Common myeloid progenitor, CD34-positive (primary cell): ENCODE results near the gene PAMR1.
"Not testable (repeated sequence)": the region's sequence is repeated elsewhere in the genome, so short reads cannot be mapped to it uniquely, and the experiment has no call there.

Experiments used
- CTCF ChIA-PET: fragments of 350-600 bp; sonication (Branson Sonifier 250); formaldehyde crosslinking; loops from one replicate; lab custom pipeline; 2021; ENCODE audit warnings: antibody characterized with exemption; lab: Charles Lee
- POLR2A ChIA-PET: fragments of 350-600 bp; sonication (Branson Sonifier 250); formaldehyde crosslinking; loops from one replicate; lab custom pipeline; 2021; ENCODE audit warnings: antibody characterized with exemption; lab: Charles Lee
- DNase-seq, 3 donors: peaks; one replicate each; pipeline versions ENCODE4 v3.0.0 to v3.0.0-alpha.2; 2013
- H3K27ac ChIP-seq, 2 experiments: 1 replicate in 1 of 2; 2 replicates in 1 of 2; pipeline ENCODE4 v1.7.0; 2013; ENCODE audit warnings: inconsistent platforms in 2 of 2, low read length in 2 of 2, mild to moderate bottlenecking in 2 of 2, low read depth in 1 of 2, moderate library complexity in 1 of 2; ENCODE audit not compliant: severe bottlenecking in 2 of 2, insufficient read depth in 1 of 2, poor library complexity in 1 of 2
- H3K27me3 ChIP-seq, 5 experiments: replicated peaks in 2 of 5; 1 replicate in 3 of 5; 2 replicates in 2 of 5; pipeline versions ENCODE4 v1.6.1 to v1.7.0; 2013; ENCODE audit warnings: low read length in 4 of 5, mild to moderate bottlenecking in 2 of 5, moderate library complexity in 2 of 5, inconsistent platforms in 1 of 5; ENCODE audit not compliant: insufficient read depth in 5 of 5, control insufficient read depth in 4 of 5
- H3K36me3 ChIP-seq, 4 experiments: 1 replicate in 2 of 4; 2 replicates in 2 of 4; pipeline versions ENCODE4 v1.6.1 to v1.7.0; 2013; ENCODE audit warnings: low read length in 3 of 4, control low read depth in 1 of 4, mild to moderate bottlenecking in 1 of 4; ENCODE audit not compliant: control insufficient read depth in 4 of 4, insufficient read depth in 4 of 4
- H3K4me1 ChIP-seq, 4 experiments: 1 replicate in 3 of 4; 2 replicates in 1 of 4; pipeline versions ENCODE4 v1.6.1 to v1.7.1; 2013; ENCODE audit warnings: low read length in 3 of 4, mild to moderate bottlenecking in 3 of 4, control low read depth in 1 of 4, inconsistent platforms in 1 of 4, moderate library complexity in 1 of 4; ENCODE audit not compliant: control insufficient read depth in 4 of 4, insufficient read depth in 4 of 4; ENCODE audit errors: control extremely low read depth in 1 of 4
- H3K4me3 ChIP-seq, 7 experiments: 1 replicate in 4 of 7; 2 replicates in 3 of 7; pipeline versions ENCODE4 v1.5.1 to v1.7.0; 2013; ENCODE audit warnings: mild to moderate bottlenecking in 7 of 7, low read length in 6 of 7, moderate library complexity in 6 of 7, inconsistent platforms in 2 of 7, low read depth in 2 of 7, control low read depth in 1 of 7; ENCODE audit not compliant: insufficient read depth in 4 of 7, control insufficient read depth in 1 of 7; ENCODE audit errors: extremely low read depth in 1 of 7
- H3K9me3 ChIP-seq, 5 experiments: 1 replicate in 4 of 5; 2 replicates in 1 of 5; pipeline versions ENCODE4 v1.6.1 to v1.7.1; 2013; ENCODE audit warnings: low read length in 4 of 5, mild to moderate bottlenecking in 2 of 5, inconsistent platforms in 1 of 5, low read depth in 1 of 5, moderate library complexity in 1 of 5; ENCODE audit not compliant: control insufficient read depth in 4 of 5, insufficient read depth in 2 of 5; ENCODE audit errors: control extremely low read depth in 1 of 5
- WGBS: methylation state at CpG from one replicate; pipeline ENCODE4 v1.1.5; 2013; ENCODE audit not compliant: insufficient coverage; 5-methylcytosine and 5-hydroxymethylcytosine counted together

Gene PAMR1

DNA sequence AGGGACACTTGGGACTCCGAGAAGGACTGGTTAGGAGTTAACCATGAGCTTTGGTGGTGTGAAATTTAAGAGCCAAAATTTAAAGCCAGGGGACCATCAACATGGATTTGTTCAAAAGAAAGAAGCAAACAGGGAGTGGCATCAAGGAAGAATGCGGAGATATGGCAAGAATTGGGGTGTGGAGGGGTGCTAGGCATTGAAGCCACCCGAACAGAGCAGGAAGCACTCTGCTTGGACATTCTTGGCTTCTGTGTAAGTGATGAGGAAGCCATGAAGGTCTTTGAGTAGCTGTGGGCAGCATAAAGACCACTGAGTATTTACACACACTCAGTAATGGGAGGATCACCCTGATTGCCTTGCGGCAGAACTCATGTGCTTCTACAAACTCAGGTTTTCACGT is 27.2 kb upstream of the PAMR1 start:
- POLR2A ChIA-PET = no interaction called here
- Histone ChIP-seq H3K27ac (no peak overlapping the region), H3K9me3 (no peaks in the 10 kb centered on the region), H3K36me3 (no peaks in the 10 kb centered on the region), H3K4me1 (no peaks in the 10 kb centered on the region), H3K27me3 (no peaks in the 10 kb centered on the region), H3K4me3 (no peak overlapping the region)
- no peak for DNase-seq
- CTCF ChIA-PET = no interaction called here
- WGBS = 100% methylated on average over 3 of the region's 5 CpGs

DNA sequence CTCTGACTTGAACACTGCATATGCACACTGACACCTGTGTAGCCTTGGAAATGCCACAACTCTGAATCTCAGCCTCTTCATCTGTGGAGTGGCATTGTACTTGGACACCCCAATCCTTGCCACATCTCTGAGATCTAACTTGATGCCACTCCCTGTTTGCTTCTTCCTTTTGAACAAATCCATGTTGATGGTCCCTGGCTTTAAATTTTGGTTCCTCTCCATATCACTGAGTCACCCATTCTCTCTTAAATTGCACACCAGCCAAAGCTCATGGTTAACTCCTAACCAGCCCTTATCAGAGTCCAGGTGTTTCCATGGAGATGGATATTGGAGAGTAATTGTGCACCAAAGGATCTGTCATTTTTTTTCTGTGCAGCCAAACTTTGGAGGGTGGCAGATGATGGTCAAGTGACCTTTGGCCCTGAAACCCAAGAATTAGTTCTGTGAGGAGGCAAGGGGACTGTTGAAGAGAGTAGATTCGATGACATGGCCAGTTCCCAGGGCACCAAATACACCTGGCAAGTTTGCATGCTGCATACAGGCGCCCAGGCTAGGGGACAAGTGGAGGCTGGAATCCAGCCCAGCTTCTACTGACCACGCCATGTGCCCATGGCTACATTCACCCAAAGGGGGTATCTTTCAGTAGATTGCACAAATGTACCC is 25.1 kb upstream of the PAMR1 start:
- Histone ChIP-seq H3K4me1 (no peaks in the 10 kb centered on the region), H3K27me3 (no peaks in the 10 kb centered on the region), H3K9me3 (no peaks in the 10 kb centered on the region), H3K4me3 (no peak overlapping the region), H3K36me3 (no peaks in the 10 kb centered on the region), H3K27ac (no peak overlapping the region)
- POLR2A ChIA-PET = no interaction called here
- CTCF ChIA-PET = interaction anchor here (0.7 kb wide), 1 partner anchor 25 kb away, joined by 3 read pairs; the partner anchor contains the start of gene PAMR1
- 94% methylated on average over 2 of the region's 3 CpGs for WGBS
- no peak for DNase-seq

- H3K4me1 ChIP-seq = no peaks in the 10 kb centered on the region
- no peak for DNase-seq
Measured at GRCh38 chr11:35549787-35550186, 24.4 kb upstream of the PAMR1 start.

DNA sequence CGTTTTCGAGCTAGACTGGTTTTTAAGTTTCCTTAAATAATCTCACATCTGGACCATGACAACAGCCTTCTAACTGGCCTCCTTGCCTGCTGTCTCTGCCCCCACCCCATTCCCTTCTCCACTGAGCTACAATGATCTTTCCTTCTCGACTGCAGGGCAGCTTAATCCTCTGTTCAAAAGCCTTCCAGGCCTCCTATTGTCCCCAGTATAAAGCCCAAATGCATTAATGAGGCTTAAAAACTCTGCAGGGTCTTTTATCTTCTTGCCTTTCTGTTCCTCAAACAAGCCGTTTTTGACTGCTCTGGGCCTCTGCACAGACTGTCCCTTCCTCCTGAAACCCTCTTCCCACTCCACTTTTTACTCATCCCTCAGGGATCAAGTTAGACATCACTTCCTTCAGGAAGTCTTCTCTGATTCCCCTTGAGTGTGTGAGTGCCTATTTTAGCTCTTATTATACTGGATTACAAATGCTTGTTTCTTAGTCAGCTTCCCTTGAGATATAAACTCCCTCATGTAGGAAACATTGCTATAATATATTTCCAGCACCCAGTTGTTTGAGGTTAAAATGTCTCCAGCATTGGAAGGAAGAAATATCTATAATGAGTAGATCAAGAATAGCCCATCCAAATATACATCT is 23.6 kb upstream of the PAMR1 start:
- CTCF ChIA-PET = no interaction called here
- no peaks in the 10 kb centered on the region for H3K4me1 ChIP-seq
- 90% methylated on average over 3 of the region's 4 CpGs for WGBS
- no peaks in the 10 kb centered on the region for H3K36me3 ChIP-seq
- H3K27ac ChIP-seq = no peak overlapping the region
- H3K9me3 ChIP-seq = no peaks in the 10 kb centered on the region
- POLR2A ChIA-PET = no interaction called here
- no peaks in the 10 kb centered on the region for H3K27me3 ChIP-seq
- no peak overlapping the region for H3K4me3 ChIP-seq
- DNase-seq = no peak

More at GRCh38 chr11:35549787-35550186, 24.4 kb upstream of the PAMR1 start:
- Histone ChIP-seq H3K9me3 (no peaks in the 10 kb centered on the region), H3K27me3 (no peaks in the 10 kb centered on the region), H3K4me3 (no peak overlapping the region), H3K36me3 (no peaks in the 10 kb centered on the region), H3K27ac (no peak overlapping the region)
- ChIA-PET POLR2A (no interaction called here), CTCF (no interaction called here)
- WGBS = 94% methylated on average over 3 of the region's 3 CpGs

DNA sequence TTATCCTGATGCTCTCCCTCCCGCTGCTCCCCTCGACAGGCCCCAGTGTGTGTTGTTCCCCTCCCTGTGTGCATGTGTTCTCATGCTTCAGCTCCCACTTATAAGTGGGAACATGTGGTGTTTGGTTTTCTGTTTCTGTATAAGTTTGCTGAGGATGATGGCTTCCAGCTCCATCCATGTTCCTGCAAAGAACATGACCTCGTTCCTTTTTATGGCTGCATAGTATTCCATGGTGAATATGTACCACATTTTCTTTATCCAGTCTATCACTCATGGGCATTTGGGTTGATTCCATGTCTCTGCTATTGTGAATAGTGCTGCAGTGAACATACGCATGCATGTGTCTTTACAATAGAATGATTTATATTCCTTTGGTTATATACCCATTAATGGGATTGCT is 22.6 kb upstream of the PAMR1 start:
- H3K4me3 ChIP-seq, H3K9me3 ChIP-seq, CTCF ChIA-PET, DNase-seq, H3K36me3 ChIP-seq, H3K4me1 ChIP-seq, H3K27me3 ChIP-seq, POLR2A ChIA-PET, H3K27ac ChIP-seq: not testable (repeated sequence)
- no CpG with 5 or more reads among the region's 4 CpGs for WGBS

DNA sequence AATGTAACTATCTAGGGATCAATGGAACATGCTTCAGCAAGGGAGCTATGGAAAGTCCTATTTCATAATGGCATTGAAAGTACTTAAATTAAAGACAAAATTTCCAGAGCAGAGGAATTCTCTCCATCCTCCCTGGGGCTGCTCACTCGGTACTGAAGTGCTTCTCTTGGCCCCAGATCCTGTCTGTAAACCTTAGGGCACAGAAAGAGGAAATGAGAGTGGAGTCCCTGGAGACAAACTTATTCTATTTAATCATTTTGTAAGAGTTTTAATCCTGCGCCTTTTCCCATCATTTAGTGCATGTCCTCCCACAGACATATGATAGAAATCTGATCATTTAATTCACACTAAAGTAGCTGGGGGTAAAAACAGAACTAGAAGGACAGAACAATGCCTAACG is 20.9 kb upstream of the PAMR1 start:
- H3K9me3 ChIP-seq = no peaks in the 10 kb centered on the region
- 63% methylated on average over 1 of the region's 3 CpGs for WGBS
- ChIA-PET POLR2A (no interaction called here), CTCF (no interaction called here)
- H3K27ac ChIP-seq = no peak overlapping the region
- no peaks in the 10 kb centered on the region for H3K27me3 ChIP-seq
- no peaks in the 10 kb centered on the region for H3K4me1 ChIP-seq
- no peak for DNase-seq
- no peak overlapping the region for H3K4me3 ChIP-seq
- no peaks in the 10 kb centered on the region for H3K36me3 ChIP-seq

DNA sequence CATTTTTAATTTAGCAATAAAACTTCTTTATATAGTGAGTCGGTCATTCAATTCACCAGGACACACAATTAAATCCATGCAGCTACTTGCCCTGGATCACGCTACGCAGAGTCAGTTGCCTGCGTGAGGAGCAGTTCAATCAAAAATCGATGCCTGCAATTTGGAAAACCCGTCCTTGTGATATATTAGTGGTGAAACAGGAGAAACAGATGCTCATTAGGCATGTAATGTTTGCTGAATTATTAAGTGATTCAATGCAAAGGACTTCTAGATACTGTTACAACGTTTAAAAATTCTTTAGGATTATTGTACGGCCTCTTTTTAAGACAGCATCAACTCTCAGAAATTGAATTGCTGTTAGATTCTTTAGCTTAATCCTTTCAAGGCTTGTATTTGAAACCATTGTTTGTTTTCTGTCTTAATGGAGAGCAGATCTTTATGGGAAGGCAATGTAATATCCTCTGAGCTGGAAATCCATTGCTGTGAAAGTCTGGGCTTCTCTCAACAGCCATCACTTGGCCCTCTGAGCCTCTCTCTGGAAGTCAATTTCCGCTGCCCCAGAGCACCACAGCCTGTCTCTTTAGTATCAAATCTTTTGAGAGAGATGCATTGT is 20.1 kb upstream of the PAMR1 start:
- DNase-seq = no peak
- H3K4me1 ChIP-seq = no peaks in the 10 kb centered on the region
- WGBS = 96% methylated on average over 5 of the region's 9 CpGs
- H3K9me3 ChIP-seq = no peaks in the 10 kb centered on the region
- H3K27me3 ChIP-seq = peaks cover 0 to 2% (median 0%) of the 10 kb centered on the region in 5 experiments
- no peak overlapping the region for H3K27ac ChIP-seq
- H3K4me3 ChIP-seq = no peak overlapping the region
- ChIA-PET POLR2A (no interaction called here), CTCF (no interaction called here)
- H3K36me3 ChIP-seq = no peaks in the 10 kb centered on the region
